GM10266 (cell line): ENCODE data around the gene NAXD.
A peak's percentile ranks its signal among the peaks of the same experiment; 100 is the strongest.

Source experiments
- DNase-seq: peaks from one replicate; pipeline ENCODE4 v3.0.0; 2012; ENCODE audit errors: extremely low spot score
- TF ChIP-seq, protein P1 (sequence below): IDR thresholded peaks from 2 replicates; pipeline ENCODE4 v1.5.1; 2012; ENCODE audit warnings: mild to moderate bottlenecking, low read depth; ENCODE audit not compliant: control insufficient read depth, insufficient read depth; ENCODE audit errors: missing control alignments

The NAXD gene

DNA sequence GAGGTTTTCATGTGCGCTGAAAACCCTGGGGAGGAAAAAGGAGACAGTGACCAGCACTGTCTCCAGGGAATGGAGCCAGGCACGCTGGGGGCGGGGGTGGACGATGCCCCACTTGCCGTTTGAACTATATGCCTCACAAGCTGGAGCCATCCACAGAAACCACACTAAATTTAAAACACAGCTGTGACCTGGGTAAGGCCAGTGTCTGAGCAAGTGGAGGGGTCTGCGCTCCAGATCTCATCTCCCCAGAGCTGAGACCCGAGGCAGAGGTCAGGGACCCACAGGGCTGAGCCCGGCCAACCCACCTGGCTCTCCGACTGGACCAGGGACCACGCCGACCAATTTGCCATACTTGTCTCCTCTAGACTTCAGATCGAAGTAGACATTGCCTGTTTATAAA is 67.4 kb downstream of the NAXD start:
- DNase-seq = no peak
- TF ChIP-seq, protein P1, sequence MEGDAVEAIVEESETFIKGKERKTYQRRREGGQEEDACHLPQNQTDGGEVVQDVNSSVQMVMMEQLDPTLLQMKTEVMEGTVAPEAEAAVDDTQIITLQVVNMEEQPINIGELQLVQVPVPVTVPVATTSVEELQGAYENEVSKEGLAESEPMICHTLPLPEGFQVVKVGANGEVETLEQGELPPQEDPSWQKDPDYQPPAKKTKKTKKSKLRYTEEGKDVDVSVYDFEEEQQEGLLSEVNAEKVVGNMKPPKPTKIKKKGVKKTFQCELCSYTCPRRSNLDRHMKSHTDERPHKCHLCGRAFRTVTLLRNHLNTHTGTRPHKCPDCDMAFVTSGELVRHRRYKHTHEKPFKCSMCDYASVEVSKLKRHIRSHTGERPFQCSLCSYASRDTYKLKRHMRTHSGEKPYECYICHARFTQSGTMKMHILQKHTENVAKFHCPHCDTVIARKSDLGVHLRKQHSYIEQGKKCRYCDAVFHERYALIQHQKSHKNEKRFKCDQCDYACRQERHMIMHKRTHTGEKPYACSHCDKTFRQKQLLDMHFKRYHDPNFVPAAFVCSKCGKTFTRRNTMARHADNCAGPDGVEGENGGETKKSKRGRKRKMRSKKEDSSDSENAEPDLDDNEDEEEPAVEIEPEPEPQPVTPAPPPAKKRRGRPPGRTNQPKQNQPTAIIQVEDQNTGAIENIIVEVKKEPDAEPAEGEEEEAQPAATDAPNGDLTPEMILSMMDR = no peak

DNA sequence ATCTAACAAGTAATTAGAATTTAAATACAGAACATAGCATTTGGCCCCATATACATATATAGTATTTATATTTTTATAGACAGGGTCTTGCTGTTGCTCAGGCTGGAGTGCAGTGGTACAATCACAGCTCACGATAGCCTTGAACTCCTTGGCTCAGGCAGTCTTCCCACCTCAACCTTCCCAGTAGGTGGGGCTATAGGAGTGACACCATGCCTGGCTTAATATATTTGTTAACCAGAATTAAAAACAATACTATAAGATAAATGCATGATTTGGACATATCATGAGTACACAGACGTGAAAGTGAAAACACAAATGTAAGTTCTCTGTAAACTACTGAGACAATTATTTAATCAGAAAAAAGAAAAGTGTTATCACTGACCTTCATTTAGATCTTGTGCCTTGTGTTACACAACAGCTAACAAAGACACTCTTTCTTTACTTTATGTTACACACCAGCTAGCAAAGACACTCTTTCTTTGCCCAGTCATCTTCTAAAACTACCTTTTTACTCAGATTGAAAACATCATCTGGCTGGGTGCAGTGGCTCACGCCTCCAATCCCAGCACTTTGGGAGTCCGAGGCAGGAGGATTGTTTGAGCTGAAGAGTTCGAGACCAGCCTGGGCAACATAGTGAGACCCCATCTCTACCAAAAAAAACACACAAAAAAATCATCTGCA is 68.0 kb downstream of the NAXD start:
- DNase-seq = no peak
- TF ChIP-seq, protein P1 = peak; percentile 29

DNA sequence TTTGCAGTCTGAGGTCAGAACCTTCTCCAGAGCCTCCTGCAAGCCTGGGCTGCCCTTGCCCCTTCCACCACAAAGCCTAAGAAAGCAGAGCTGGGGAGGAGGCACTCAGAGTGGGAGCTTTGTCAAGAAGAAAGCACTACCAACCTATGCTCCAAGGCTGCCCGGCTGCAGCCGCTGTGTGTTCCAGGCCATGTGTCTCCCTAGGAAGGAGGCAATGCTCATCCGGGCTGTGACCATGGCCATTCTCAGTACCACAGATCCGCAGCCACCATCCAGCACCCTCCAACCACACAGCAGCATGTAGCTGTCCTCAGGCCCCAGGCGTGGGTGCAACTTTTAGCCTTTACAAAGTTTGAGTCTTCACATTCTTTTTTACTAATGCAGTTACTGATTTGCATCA is 68.6 kb downstream of the NAXD start:
- TF ChIP-seq, protein P1 = no peak

DNA sequence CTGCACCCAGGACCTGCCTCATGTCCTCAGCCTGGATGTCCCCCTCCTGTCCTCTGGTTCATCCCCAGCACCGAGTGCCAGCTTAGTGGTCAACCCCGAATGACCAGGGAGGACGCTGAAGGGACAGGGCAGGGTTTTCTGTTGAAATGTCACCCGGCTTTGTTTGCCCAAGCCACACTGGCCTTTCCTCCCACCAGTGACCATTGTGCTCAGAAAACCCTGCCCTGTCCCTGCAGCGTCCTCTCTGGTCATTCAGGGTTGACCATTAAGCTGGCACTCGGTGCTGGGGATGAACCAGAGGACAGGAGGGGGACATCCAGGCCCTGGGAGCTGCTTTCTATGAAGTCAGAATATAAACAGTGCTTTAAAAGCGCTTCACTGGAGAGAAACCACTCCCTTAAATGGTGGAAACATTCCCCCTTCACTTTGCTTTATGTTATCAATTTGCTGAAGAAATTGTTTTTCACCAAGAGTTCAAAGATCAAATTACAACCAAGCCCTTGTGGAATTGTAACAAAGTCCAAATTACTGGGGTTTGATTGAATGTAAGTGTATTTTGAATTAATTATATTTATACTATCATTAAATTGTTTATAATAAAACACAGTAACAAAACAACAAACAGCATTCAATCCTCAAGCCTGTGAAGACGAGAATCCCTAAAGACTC is 69.2 kb downstream of the NAXD start:
- DNase-seq = no peak
- TF ChIP-seq, protein P1 = no peak

More for the DNA sequence above, 68.6 kb downstream of the NAXD start:
- DNase-seq = no peak

DNA sequence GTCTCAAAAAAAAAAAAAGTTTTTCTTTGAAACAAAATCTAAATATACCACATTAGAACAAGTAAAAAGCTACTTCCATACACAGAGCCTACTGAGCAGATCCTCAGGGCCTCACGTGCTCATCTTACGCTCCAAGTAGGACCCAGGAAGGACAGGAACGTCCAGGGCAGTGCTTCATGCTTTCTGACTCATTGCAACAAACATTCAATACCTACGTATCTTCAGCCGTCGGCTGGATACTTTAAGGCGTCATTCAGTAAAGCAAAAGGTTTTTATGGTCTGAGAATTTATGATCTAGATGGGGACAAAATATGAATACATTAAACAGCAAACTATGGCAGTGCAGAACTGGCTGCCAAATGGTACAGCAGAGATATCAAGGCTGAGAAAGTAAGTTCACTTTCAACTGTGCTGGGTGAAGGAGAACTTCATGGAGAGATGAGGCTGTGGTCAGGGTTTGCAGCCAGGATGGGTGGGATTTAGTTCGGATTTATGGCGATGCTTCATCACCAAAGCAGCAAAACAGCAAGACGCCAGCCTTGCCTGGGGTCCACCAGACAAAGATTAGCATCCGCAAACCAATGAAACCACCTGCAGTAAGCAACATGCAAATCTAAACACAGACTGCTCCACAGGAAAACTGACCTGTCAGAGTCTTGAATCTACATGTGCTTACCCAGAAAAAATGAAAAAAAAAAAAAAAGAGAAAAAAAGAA is 70.1 kb downstream of the NAXD start:
- TF ChIP-seq, protein P1 = no peak
- DNase-seq = no peak

DNA sequence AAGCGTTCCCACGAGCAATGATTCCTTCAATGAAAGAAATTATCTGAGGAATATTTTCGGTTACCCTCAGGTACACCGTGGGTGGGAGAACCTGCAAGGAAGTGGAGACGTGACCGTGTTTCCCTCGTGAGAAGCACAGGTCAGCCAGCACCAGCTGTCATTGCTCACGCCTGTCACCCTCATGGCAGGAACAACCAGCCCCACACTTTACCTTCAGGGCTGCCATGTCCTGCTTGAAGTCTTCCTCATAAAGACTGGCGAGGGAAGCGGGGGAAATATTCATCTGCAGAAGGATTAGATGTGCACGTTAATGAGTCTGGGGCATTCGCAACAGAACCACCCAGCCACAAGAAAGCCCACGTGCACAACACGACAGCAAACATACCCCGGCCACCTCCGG is 72.4 kb downstream of the NAXD start:
- no peak for DNase-seq
- TF ChIP-seq, protein P1 = no peak

DNA sequence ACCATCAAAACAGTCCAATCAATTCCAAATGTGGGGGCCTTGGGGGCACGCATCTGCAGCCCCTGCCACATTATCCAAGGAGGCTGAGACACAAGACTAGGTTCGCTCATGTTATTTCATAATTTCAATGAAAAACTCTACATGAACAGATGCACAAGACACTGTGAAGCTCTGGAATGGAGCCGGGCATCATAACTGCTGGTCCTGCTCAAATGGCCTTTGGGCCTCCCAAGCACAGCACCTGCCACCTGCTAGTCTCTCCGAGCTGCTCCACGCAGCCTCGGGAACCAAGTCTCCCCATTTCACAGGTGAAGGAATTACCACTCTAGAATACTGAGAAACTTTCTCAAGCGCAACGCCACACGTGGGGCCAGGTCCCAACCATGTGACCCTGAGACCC is 73.7 kb downstream of the NAXD start:
- DNase-seq = no peak
- TF ChIP-seq, protein P1 = no peak
